HEK293 (cell line): ENCODE results near the gene DYNC2I2.

Source experiments
- IKZF3 ChIP-seq: fragments of 450-650 bp; IDR thresholded peaks from 2 replicates; pipeline ENCODE4 v1.5.0; 2018; ENCODE audit warnings: missing biosample characterization, mild to moderate bottlenecking, missing genetic modification characterization, moderate library complexity
- KLF1 ChIP-seq: fragments of 450-650 bp; formaldehyde crosslinking; IDR thresholded peaks from 2 replicates; pipeline ENCODE4 v1.5.1; 2016; ENCODE audit warnings: missing biosample characterization, missing genetic modification characterization
- KLF10 ChIP-seq: fragments of 450-650 bp; IDR thresholded peaks from 2 replicates; pipeline ENCODE4 v1.5.1; 2018; ENCODE audit warnings: missing biosample characterization, mild to moderate bottlenecking, missing genetic modification characterization
- KLF8 ChIP-seq: fragments of 450-650 bp; formaldehyde crosslinking; IDR thresholded peaks from 2 replicates; pipeline ENCODE4 v1.5.1; 2016; ENCODE audit warnings: missing biosample characterization, missing genetic modification characterization
- ZBTB17 ChIP-seq: fragments of 450-650 bp; formaldehyde crosslinking; IDR thresholded peaks from 2 replicates; pipeline ENCODE4 v1.5.1; 2016; ENCODE audit warnings: missing biosample characterization, missing genetic modification characterization
- ZEB2 ChIP-seq: fragments of 450-650 bp; formaldehyde crosslinking; IDR thresholded peaks from 2 replicates; pipeline ENCODE4 v1.5.1; 2016; ENCODE audit warnings: missing biosample characterization, missing genetic modification characterization
- ZNF175 ChIP-seq: fragments of 450-650 bp; formaldehyde crosslinking; IDR thresholded peaks from 2 replicates; pipeline ENCODE4 v1.5.1; 2016; ENCODE audit warnings: missing biosample characterization, missing genetic modification characterization
- ZNF23 ChIP-seq: fragments of 450-650 bp; formaldehyde crosslinking; IDR thresholded peaks from 2 replicates; pipeline ENCODE4 v1.5.1; 2016; ENCODE audit warnings: missing biosample characterization, missing genetic modification characterization, borderline replicate concordance
- ZNF391 ChIP-seq: fragments of 450-650 bp; formaldehyde crosslinking; IDR thresholded peaks from 2 replicates; pipeline ENCODE4 v1.5.1; 2016; ENCODE audit warnings: low read depth, missing biosample characterization, missing genetic modification characterization, borderline replicate concordance
- ZNF521 ChIP-seq: fragments of 450-650 bp; formaldehyde crosslinking; IDR thresholded peaks from 2 replicates; pipeline ENCODE4 v1.5.1; 2017; ENCODE audit warnings: missing biosample characterization, mild to moderate bottlenecking, missing genetic modification characterization
- ZNF530 ChIP-seq: fragments of 450-650 bp; formaldehyde crosslinking; IDR thresholded peaks from 2 replicates; pipeline ENCODE4 v1.5.1; 2016; ENCODE audit warnings: low read depth, missing biosample characterization, missing genetic modification characterization
- ZNF558 ChIP-seq: fragments of 450-650 bp; formaldehyde crosslinking; IDR thresholded peaks from 2 replicates; pipeline ENCODE4 v1.5.1; 2016; ENCODE audit warnings: missing biosample characterization, missing genetic modification characterization
- ZNF561 ChIP-seq: fragments of 450-650 bp; IDR thresholded peaks from 2 replicates; pipeline ENCODE4 v1.5.1; 2018; ENCODE audit warnings: missing biosample characterization, missing genetic modification characterization, borderline replicate concordance
- ZNF776 ChIP-seq: fragments of 450-650 bp; formaldehyde crosslinking; IDR thresholded peaks from 2 replicates; pipeline ENCODE4 v1.5.0; 2017; ENCODE audit warnings: missing biosample characterization, missing genetic modification characterization, borderline replicate concordance
- TF ChIP-seq, protein P1 (sequence below): fragments of 450-650 bp; formaldehyde crosslinking; conservative IDR thresholded peaks from 2 replicates; pipeline ENCODE4 v1.5.1; 2016; ENCODE audit warnings: low read depth, missing biosample characterization, missing genetic modification characterization
- TF ChIP-seq, protein P2 (sequence below): fragments of 450-650 bp; formaldehyde crosslinking; IDR thresholded peaks from 2 replicates; pipeline ENCODE4 v1.5.1; 2016; ENCODE audit warnings: missing biosample characterization, missing genetic modification characterization, borderline replicate concordance
- TF ChIP-seq, protein P3 (sequence below): IDR thresholded peaks from 2 replicates; pipeline ENCODE4 v1.6.1; 2011; ENCODE audit warnings: mild to moderate bottlenecking, low read depth, low read length, borderline replicate concordance
- TF ChIP-seq, protein P4 (sequence below): fragments of 450-650 bp; formaldehyde crosslinking; IDR thresholded peaks from 2 replicates; pipeline ENCODE4 v1.5.1; 2017; ENCODE audit warnings: missing biosample characterization, mild to moderate bottlenecking, missing genetic modification characterization, moderate library complexity
- TF ChIP-seq, protein P5 (sequence below): fragments of 450-650 bp; formaldehyde crosslinking; IDR thresholded peaks from 2 replicates; pipeline ENCODE4 v1.5.1; 2016; ENCODE audit warnings: missing biosample characterization, missing genetic modification characterization
- TF ChIP-seq, protein P6 (sequence below): fragments of 450-650 bp; formaldehyde crosslinking; optimal IDR thresholded peaks from 2 replicates; pipeline ENCODE3; 2016; ENCODE audit warnings: missing biosample characterization, mild to moderate bottlenecking, missing genetic modification characterization

Gene DYNC2I2

DNA sequence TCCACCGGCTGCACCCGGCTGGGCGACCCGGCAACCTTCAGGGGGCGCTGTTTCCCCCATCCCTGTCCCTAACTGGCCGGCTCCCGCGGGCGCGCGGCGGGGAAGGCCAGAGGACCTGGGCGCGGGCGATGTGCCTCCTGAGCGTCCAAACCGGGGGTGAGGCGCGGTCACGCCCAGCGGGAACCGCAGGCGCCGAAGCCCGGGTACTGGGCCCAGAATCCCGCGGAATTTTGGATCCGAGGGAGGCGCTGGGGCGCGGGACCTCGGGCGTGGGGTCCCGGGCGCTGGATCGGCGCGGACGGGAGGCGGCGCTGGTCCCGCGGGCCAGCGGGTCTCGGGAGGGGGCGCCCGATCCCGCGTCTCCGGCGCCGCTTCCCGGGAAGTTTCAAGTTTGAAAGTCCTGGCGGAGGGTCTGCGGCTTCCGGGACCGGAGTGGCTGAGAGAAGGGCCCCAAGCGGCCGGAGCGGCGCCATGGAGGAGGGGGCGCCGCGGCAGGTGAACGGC, 45.9 kb upstream of the DYNC2I2 start, which contains the start of gene PKN3 (continued):
- TF ChIP-seq KLF1 (tag by site-specific recombination) (peak; percentile 55; the same call in 1 of the 2 replicates), ZNF776 (tag by site-specific recombination) (no peak), ZNF530 (tag by site-specific recombination) (no peak), KLF8 (peak; percentile 82), KLF10 (tag by site-specific recombination) (peak; percentile 70; the same call in 1 of the 2 replicates), ZNF521 (tag by site-specific recombination) (no peak), ZBTB17 (tag by site-specific recombination) (no peak), ZNF23 (tag by site-specific recombination) (no peak), ZNF175 (no peak), ZNF558 (tag by site-specific recombination) (peak; percentile 11; the same call in 1 of the 2 replicates), ZNF391 (tag by site-specific recombination) (peak; percentile 47; the same call in 1 of the 2 replicates), IKZF3 (peak; percentile 93), ZNF561 (peak; percentile 83; the same call in 1 of the 2 replicates), ZEB2 (peak; percentile 96)
- TF ChIP-seq, protein P1, sequence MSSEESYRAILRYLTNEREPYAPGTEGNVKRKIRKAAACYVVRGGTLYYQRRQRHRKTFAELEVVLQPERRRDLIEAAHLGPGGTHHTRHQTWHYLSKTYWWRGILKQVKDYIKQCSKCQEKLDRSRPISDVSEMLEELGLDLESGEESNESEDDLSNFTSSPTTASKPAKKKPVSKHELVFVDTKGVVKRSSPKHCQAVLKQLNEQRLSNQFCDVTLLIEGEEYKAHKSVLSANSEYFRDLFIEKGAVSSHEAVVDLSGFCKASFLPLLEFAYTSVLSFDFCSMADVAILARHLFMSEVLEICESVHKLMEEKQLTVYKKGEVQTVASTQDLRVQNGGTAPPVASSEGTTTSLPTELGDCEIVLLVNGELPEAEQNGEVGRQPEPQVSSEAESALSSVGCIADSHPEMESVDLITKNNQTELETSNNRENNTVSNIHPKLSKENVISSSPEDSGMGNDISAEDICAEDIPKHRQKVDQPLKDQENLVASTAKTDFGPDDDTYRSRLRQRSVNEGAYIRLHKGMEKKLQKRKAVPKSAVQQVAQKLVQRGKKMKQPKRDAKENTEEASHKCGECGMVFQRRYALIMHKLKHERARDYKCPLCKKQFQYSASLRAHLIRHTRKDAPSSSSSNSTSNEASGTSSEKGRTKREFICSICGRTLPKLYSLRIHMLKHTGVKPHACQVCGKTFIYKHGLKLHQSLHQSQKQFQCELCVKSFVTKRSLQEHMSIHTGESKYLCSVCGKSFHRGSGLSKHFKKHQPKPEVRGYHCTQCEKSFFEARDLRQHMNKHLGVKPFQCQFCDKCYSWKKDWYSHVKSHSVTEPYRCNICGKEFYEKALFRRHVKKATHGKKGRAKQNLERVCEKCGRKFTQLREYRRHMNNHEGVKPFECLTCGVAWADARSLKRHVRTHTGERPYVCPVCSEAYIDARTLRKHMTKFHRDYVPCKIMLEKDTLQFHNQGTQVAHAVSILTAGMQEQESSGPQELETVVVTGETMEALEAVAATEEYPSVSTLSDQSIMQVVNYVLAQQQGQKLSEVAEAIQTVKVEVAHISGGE, result peak; percentile 39; the same call in 1 of the 2 replicates
- TF ChIP-seq, protein P2, sequence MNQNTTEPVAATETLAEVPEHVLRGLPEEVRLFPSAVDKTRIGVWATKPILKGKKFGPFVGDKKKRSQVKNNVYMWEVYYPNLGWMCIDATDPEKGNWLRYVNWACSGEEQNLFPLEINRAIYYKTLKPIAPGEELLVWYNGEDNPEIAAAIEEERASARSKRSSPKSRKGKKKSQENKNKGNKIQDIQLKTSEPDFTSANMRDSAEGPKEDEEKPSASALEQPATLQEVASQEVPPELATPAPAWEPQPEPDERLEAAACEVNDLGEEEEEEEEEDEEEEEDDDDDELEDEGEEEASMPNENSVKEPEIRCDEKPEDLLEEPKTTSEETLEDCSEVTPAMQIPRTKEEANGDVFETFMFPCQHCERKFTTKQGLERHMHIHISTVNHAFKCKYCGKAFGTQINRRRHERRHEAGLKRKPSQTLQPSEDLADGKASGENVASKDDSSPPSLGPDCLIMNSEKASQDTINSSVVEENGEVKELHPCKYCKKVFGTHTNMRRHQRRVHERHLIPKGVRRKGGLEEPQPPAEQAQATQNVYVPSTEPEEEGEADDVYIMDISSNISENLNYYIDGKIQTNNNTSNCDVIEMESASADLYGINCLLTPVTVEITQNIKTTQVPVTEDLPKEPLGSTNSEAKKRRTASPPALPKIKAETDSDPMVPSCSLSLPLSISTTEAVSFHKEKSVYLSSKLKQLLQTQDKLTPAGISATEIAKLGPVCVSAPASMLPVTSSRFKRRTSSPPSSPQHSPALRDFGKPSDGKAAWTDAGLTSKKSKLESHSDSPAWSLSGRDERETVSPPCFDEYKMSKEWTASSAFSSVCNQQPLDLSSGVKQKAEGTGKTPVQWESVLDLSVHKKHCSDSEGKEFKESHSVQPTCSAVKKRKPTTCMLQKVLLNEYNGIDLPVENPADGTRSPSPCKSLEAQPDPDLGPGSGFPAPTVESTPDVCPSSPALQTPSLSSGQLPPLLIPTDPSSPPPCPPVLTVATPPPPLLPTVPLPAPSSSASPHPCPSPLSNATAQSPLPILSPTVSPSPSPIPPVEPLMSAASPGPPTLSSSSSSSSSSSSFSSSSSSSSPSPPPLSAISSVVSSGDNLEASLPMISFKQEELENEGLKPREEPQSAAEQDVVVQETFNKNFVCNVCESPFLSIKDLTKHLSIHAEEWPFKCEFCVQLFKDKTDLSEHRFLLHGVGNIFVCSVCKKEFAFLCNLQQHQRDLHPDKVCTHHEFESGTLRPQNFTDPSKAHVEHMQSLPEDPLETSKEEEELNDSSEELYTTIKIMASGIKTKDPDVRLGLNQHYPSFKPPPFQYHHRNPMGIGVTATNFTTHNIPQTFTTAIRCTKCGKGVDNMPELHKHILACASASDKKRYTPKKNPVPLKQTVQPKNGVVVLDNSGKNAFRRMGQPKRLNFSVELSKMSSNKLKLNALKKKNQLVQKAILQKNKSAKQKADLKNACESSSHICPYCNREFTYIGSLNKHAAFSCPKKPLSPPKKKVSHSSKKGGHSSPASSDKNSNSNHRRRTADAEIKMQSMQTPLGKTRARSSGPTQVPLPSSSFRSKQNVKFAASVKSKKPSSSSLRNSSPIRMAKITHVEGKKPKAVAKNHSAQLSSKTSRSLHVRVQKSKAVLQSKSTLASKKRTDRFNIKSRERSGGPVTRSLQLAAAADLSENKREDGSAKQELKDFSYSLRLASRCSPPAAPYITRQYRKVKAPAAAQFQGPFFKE, result no peak
- TF ChIP-seq, protein P3, sequence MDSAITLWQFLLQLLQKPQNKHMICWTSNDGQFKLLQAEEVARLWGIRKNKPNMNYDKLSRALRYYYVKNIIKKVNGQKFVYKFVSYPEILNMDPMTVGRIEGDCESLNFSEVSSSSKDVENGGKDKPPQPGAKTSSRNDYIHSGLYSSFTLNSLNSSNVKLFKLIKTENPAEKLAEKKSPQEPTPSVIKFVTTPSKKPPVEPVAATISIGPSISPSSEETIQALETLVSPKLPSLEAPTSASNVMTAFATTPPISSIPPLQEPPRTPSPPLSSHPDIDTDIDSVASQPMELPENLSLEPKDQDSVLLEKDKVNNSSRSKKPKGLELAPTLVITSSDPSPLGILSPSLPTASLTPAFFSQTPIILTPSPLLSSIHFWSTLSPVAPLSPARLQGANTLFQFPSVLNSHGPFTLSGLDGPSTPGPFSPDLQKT, result no peak
- TF ChIP-seq, protein P4, sequence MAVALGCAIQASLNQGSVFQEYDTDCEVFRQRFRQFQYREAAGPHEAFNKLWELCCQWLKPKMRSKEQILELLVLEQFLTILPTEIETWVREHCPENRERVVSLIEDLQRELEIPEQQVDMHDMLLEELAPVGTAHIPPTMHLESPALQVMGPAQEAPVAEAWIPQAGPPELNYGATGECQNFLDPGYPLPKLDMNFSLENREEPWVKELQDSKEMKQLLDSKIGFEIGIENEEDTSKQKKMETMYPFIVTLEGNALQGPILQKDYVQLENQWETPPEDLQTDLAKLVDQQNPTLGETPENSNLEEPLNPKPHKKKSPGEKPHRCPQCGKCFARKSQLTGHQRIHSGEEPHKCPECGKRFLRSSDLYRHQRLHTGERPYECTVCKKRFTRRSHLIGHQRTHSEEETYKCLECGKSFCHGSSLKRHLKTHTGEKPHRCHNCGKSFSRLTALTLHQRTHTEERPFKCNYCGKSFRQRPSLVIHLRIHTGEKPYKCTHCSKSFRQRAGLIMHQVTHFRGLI (tag by site-specific recombination), result peak; percentile 52; the same call in 1 of the 2 replicates
- TF ChIP-seq, protein P5, sequence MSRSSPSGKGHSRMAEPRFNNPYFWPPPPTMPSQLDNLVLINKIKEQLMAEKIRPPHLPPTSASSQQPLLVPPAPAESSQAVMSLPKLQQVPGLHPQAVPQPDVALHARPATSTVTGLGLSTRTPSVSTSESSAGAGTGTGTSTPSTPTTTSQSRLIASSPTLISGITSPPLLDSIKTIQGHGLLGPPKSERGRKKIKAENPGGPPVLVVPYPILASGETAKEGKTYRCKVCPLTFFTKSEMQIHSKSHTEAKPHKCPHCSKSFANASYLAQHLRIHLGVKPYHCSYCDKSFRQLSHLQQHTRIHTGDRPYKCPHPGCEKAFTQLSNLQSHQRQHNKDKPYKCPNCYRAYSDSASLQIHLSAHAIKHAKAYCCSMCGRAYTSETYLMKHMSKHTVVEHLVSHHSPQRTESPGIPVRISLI (tag by site-specific recombination), result no peak
- TF ChIP-seq, protein P6, sequence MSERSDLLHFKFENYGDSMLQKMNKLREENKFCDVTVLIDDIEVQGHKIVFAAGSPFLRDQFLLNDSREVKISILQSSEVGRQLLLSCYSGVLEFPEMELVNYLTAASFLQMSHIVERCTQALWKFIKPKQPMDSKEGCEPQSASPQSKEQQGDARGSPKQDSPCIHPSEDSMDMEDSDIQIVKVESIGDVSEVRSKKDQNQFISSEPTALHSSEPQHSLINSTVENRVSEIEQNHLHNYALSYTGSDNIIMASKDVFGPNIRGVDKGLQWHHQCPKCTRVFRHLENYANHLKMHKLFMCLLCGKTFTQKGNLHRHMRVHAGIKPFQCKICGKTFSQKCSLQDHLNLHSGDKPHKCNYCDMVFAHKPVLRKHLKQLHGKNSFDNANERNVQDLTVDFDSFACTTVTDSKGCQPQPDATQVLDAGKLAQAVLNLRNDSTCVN (tag by site-specific recombination), result peak; percentile 97
